Ishikawa (cell line): Measurements from ENCODE around the gene DLEC1.

ENCODE experiments used
- CEBPB ChIP-seq: IDR thresholded peaks from 2 replicates; pipeline ENCODE4 v1.6.1; 2012
- CREB1 ChIP-seq: IDR thresholded peaks from 2 replicates; pipeline ENCODE4 v1.6.1; 2012; ENCODE audit warnings: low read depth
- EGR1 ChIP-seq: IDR thresholded peaks from 2 replicates; pipeline ENCODE4 v1.6.1; 2012
- EP300 ChIP-seq: IDR thresholded peaks from 2 replicates; pipeline ENCODE4 v1.6.1; 2012; ENCODE audit warnings: borderline replicate concordance
- FOXM1 ChIP-seq: IDR thresholded peaks from 2 replicates; pipeline ENCODE4 v1.6.1; 2012; ENCODE audit warnings: low read depth, borderline replicate concordance
- NFIC ChIP-seq: IDR thresholded peaks from 2 replicates; pipeline ENCODE4 v1.6.1; 2012
- RAD21 ChIP-seq: IDR thresholded peaks from 2 replicates; pipeline ENCODE4 v1.6.1; 2012; ENCODE audit warnings: low read depth
- TAF1 ChIP-seq: IDR thresholded peaks from 2 replicates; pipeline ENCODE4 v1.6.1; 2012; ENCODE audit warnings: low read depth, mild to moderate bottlenecking
- TCF12 ChIP-seq: IDR thresholded peaks from 2 replicates; pipeline ENCODE4 v1.6.1; 2012; ENCODE audit warnings: low read depth
- TEAD4 ChIP-seq: IDR thresholded peaks from 2 replicates; pipeline ENCODE4 v1.6.1; 2012
- YY1 ChIP-seq: IDR thresholded peaks from 2 replicates; pipeline ENCODE4 v1.6.1; 2012; ENCODE audit warnings: low read depth
- ZBTB7A ChIP-seq: IDR thresholded peaks from 2 replicates; pipeline ENCODE4 v1.6.1; 2012; ENCODE audit warnings: low read depth
- TF ChIP-seq, protein P1 (sequence below): IDR thresholded peaks from 2 replicates; pipeline ENCODE4 v1.6.1; 2012; ENCODE audit warnings: low read depth, mild to moderate bottlenecking
- TF ChIP-seq, protein P2 (sequence below): IDR thresholded peaks from 2 replicates; pipeline ENCODE4 v1.6.1; 2012
- TF ChIP-seq, protein P3 (sequence below): IDR thresholded peaks from 2 replicates; pipeline ENCODE4 v1.6.1; 2012

The DLEC1 gene

DNA sequence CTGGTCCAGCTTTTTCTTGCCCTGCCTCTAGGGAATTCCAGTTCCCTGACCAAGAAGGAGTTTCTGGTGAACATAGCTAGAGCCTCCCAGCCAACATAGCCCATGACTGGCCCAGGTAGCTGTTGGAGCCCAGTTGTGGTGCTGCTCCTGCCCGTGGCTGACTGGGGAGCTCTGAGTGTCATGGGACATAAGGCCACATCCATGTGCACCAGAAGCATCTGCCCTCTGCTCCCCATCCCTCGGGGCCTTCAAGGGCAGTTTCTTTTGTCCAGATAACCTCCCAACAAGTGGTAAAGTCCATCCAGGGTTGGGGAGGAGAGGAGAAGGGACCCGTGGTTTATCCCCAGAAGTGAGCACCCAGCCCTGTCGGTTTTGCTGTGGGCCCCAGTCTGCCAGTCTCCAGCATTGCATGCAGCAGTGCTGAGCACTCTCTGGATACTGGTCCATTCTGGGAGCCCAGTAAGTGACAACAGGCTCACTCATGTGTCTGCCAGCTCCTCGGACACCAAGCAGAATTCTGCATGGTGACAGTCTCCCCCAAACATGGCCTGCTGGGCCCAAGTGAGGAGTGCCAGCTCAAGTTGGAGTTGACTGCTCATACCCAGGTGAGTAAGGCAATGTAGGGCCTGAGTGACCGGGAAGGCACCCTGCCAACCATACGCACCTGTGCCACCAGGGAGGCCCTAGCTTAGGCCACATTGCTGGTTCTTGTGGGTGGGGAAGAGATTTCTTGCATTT is 69.1 kb downstream of the DLEC1 start:
- TF ChIP-seq RAD21: no peak
- TF ChIP-seq, protein P1, sequence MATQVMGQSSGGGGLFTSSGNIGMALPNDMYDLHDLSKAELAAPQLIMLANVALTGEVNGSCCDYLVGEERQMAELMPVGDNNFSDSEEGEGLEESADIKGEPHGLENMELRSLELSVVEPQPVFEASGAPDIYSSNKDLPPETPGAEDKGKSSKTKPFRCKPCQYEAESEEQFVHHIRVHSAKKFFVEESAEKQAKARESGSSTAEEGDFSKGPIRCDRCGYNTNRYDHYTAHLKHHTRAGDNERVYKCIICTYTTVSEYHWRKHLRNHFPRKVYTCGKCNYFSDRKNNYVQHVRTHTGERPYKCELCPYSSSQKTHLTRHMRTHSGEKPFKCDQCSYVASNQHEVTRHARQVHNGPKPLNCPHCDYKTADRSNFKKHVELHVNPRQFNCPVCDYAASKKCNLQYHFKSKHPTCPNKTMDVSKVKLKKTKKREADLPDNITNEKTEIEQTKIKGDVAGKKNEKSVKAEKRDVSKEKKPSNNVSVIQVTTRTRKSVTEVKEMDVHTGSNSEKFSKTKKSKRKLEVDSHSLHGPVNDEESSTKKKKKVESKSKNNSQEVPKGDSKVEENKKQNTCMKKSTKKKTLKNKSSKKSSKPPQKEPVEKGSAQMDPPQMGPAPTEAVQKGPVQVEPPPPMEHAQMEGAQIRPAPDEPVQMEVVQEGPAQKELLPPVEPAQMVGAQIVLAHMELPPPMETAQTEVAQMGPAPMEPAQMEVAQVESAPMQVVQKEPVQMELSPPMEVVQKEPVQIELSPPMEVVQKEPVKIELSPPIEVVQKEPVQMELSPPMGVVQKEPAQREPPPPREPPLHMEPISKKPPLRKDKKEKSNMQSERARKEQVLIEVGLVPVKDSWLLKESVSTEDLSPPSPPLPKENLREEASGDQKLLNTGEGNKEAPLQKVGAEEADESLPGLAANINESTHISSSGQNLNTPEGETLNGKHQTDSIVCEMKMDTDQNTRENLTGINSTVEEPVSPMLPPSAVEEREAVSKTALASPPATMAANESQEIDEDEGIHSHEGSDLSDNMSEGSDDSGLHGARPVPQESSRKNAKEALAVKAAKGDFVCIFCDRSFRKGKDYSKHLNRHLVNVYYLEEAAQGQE: no peak
- TF ChIP-seq TCF12: no peak
- no peak for TF ChIP-seq EGR1

DNA sequence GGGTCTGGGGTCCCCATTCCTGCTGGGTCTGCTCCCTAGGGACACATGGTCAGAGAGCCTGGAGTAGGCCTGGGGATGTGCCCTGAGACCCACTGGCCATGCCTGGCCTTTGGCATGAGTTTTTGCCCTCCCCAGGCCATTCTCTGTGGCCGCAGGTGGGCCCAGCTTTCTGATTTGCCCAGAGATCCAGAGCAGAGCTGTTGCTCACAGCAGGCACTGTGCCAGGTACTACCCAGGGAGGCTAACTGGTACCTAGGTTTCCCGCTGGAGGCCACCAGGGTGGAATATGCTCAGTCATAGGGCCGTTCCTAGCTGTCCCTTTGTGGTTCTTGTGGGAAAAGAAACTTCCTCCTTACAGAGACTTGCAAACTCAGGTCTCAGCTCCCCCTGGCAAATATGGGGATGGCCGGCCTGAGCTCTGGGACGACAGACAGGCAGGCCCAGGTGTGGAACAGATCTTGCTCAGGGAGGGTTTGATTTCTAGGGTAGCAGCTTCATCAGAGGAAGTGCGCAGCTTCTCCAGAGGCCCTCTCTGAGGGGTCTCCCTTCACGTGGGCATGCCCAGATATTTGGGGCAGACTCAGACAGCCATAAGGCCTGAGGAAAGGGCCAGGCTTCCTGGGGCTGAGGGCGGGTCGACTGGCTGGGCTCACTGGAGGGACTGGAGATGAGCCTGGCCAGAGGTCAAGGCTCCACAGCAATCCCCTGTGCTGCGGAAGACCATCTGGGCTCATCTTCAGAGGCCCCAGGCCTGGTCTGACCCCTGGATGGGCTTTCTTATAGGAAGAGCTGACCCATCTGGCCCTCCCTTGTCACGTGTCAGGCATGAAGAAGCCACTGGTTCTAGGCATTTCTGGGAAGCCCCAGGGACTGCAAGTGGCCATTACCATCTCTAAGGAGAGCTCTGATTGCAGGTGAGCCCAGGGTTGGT is 69.9 kb downstream of the DLEC1 start:
- no peak for TF ChIP-seq TCF12
- TF ChIP-seq ZBTB7A: no peak
- no peak for TF ChIP-seq NFIC

DNA sequence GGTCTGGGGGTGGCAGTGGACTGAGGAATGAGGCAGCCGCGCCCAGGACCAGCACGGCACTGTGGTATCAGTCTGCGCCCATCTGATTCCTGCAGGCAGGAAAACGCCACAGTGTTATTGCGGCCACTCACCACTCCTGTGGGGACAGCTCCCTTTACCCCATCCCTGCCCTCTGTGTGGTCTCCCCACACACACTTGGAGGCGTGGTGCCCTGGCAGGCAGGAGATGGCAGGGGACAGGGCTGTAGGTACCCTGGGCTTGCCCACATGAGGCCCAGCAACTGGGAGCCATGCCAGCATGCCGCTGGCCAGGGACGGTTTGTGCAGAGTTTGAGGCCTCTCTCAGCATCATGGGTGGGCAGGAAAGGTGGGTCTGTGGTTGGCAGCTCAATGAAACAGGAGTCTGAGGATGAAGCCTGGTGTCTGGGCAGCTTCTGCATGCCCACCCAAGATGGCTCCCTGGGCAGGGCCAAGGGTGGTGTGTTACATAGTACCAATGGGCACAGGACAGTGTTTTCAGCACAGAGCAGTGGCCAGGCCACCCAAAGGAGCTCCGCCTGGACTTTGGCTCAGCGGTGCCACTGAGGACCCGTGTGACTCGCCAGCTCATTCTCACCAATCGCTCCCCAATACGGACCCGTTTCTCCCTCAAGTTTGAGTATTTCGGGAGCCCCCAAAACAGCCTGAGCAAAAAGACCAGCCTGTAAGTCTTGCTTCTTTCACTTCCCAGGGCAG is 70.7 kb downstream of the DLEC1 start:
- TF ChIP-seq ZBTB7A: no peak

DNA sequence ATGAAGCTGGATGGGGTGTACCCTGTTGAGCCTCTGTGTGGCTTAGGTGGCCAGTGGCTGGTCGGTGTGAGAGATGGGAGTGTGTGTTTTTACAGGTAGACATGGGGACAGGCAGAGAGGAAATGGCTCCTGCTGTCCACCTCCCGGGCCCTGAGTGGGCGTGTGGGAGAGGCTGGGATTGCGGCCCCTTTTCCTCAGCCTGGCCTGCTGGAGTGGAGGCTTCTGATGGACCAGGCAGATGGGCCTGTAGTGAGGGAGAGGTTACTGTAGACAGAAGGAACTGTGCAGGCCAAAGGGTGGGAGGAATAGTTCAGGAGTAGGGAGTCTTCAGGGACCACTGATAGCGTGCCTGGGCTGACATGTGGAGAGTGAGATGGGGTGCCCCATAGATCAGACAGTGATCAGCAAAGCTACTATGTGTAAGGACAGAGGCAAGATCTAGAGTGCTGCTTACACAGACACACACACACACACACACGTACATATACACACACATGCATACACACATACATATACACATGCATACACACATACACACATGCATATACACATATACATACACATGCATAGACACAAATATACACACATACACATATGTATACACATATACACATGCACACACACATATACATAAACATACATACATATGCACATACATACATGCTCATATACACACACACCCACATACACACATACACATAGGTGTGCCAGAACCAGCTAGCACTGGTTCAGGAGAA is 71.5 kb downstream of the DLEC1 start:
- TF ChIP-seq TCF12 (no peak), TEAD4 (no peak)
- TF ChIP-seq, protein P2, sequence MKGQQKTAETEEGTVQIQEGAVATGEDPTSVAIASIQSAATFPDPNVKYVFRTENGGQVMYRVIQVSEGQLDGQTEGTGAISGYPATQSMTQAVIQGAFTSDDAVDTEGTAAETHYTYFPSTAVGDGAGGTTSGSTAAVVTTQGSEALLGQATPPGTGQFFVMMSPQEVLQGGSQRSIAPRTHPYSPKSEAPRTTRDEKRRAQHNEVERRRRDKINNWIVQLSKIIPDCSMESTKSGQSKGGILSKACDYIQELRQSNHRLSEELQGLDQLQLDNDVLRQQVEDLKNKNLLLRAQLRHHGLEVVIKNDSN: no peak

DNA sequence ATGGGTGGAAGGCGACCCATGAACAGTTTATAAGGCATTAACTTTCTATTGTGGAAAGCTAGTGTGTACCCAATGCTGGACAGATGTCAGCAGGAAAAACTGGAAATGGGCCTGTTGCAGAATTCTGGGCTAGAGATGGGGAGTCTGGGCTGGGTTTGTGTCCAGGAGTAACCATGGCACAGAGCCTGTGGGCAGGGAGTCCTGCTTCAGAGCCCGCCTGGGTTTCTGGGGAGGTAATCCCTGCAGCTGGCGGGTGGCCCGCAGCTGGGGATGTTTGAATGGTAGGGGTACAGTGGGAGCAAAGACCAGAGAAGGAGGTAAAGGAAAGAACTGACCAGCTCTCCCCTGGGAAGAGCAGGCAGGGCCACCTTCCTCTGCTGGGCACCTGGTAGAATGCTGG is 72.2 kb downstream of the DLEC1 start:
- no peak for TF ChIP-seq TCF12
- TF ChIP-seq, protein P3, sequence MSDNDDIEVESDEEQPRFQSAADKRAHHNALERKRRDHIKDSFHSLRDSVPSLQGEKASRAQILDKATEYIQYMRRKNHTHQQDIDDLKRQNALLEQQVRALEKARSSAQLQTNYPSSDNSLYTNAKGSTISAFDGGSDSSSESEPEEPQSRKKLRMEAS: no peak
- TF ChIP-seq, protein P1: no peak
- no peak for TF ChIP-seq CEBPB

DNA sequence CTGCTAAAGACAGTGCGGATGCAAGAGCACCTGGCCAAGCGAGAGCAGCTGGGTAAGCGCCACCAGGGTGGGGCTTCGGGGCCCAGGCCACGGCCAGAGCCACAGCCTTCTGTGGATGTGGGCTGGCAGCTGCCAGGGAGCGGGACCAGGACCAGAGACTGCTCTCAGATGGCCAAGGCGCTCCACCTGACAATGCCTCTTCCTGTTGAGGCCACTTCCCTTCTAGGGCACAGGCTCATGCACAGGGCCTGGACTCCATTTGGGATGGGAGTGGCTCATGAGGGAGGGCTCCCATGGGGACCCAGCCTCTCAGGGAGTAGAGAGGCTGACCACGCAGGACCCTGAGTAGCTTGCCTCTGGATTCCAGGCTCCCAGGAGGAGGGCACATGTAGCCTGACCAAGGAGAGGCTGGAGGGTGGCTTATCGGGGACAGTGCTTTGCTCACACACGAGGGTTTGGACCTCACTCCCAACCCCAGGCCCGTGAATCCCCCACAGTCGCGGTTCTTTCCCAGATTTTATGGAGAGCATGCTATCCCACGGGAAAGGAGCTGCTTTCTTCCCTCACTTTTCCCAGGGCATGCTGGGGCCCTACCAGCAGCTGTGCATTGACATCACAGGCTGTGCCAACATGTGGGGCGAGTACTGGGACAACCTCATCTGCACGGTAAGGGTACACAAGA is 72.8 kb downstream of the DLEC1 start:
- TF ChIP-seq, protein P1: no peak
- TF ChIP-seq TEAD4: no peak
- TF ChIP-seq, protein P3: no peak
- TF ChIP-seq, protein P2: no peak
- TF ChIP-seq CREB1: no peak
- TF ChIP-seq ZBTB7A: no peak
- no peak for TF ChIP-seq CEBPB
- no peak for TF ChIP-seq FOXM1
- TF ChIP-seq NFIC: no peak
- TF ChIP-seq RAD21: no peak
- TF ChIP-seq YY1: no peak
- TF ChIP-seq TAF1: no peak
- no peak for TF ChIP-seq EGR1
- no peak for TF ChIP-seq EP300
- no peak for TF ChIP-seq TCF12
